ENCODE results near the gene CEP72. TPM values are rescaled to one million over a fixed set of nuclear protein-coding genes. Genes with fewer than 3 reads are reported as not detected.

CEP72 gene
- polyA plus RNA-seq, 1 donor (not counting 4 experiments of a cell fraction or from before 2014, with no cell fraction given): 4.5 TPM

- Histone ChIP-seq H4K20me1 (ENCODE audit: control insufficient read depth, extremely low read depth, insufficient read depth, low read length) (no peaks in the 10 kb centered on the region), H3K4me3 (ENCODE audit: control insufficient read depth in 2 of 3, extremely low read depth in 1 of 3, insufficient read depth in 2 of 3, low read depth in 1 of 3, low read length in 3 of 3) (no peak overlapping the region), H3K79me2 (ENCODE audit: control insufficient read depth, insufficient read depth, low read length) (no peaks in the 10 kb centered on the region), H3K9me1 (ENCODE audit: control insufficient read depth, extremely low read depth, insufficient read depth, low read length) (no peaks in the 10 kb centered on the region), H3K9ac (ENCODE audit: control insufficient read depth, extremely low read depth, insufficient read depth, low read length) (no peak overlapping the region), H3K4me2 (ENCODE audit: control insufficient read depth, extremely low read depth, insufficient read depth, low read depth, low read length) (no peak overlapping the region), H3K36me3 (ENCODE audit: control insufficient read depth in 2 of 2, extremely low read depth in 1 of 2, insufficient read depth in 2 of 2, low read length in 2 of 2) (no peaks in the 10 kb centered on the region), H2AFZ (ENCODE audit: control insufficient read depth, low read length) (no peak overlapping the region), H3K27ac (ENCODE audit: control insufficient read depth, insufficient read depth, low read length) (no peak overlapping the region), H3K9me3 (ENCODE audit: control insufficient read depth, low read depth, low read length) (no peaks in the 10 kb centered on the region), H3K4me1 (ENCODE audit: control insufficient read depth, extremely low read depth, insufficient read depth, low read length) (peaks cover 5% of the 10 kb centered on the region), H3K27me3 (ENCODE audit: control insufficient read depth, extremely low read depth, insufficient read depth, low read length) (peaks cover 18% of the 10 kb centered on the region)
- TF ChIP-seq CTCF (optimal IDR thresholded peaks at IDR 0.05 in 1 of 3, IDR thresholded peaks at IDR 0.05 in 1 of 3, conservative IDR thresholded peaks at IDR 0.05 in 1 of 3; ENCODE audit: extremely low read depth in 1 of 3, insufficient read depth in 2 of 3, low read length in 3 of 3) (no peak), EZH2 (IDR thresholded peaks at IDR 0.05; ENCODE audit: low read length) (no peak)
- no peak for DNase-seq (ENCODE audit: low read depth, low spot score)
- no peak for FAIRE-seq
- dilution Hi-C loops (cut with MboI; ENCODE audit: extremely low pct_ligation_motif_present, low sequenced_read_pairs): no loop called here
Measured at GRCh38 chr5:569358-569867, 42.7 kb upstream of the CEP72 start.

- Histone ChIP-seq H4K20me1 (ENCODE audit: control insufficient read depth, extremely low read depth, insufficient read depth, low read length) (no peaks in the 10 kb centered on the region), H3K36me3 (ENCODE audit: control insufficient read depth in 2 of 2, extremely low read depth in 1 of 2, insufficient read depth in 2 of 2, low read length in 2 of 2) (no peaks in the 10 kb centered on the region), H2AFZ (ENCODE audit: control insufficient read depth, low read length) (no peak overlapping the region), H3K4me2 (ENCODE audit: control insufficient read depth, extremely low read depth, insufficient read depth, low read depth, low read length) (no peak overlapping the region), H3K4me1 (ENCODE audit: control insufficient read depth, extremely low read depth, insufficient read depth, low read length) (peaks cover 5% of the 10 kb centered on the region), H3K79me2 (ENCODE audit: control insufficient read depth, insufficient read depth, low read length) (no peaks in the 10 kb centered on the region), H3K27me3 (ENCODE audit: control insufficient read depth, extremely low read depth, insufficient read depth, low read length) (peaks cover 18% of the 10 kb centered on the region), H3K9ac (ENCODE audit: control insufficient read depth, extremely low read depth, insufficient read depth, low read length) (no peak overlapping the region), H3K4me3 (ENCODE audit: control insufficient read depth in 2 of 3, extremely low read depth in 1 of 3, insufficient read depth in 2 of 3, low read depth in 1 of 3, low read length in 3 of 3) (no peak overlapping the region), H3K27ac (ENCODE audit: control insufficient read depth, insufficient read depth, low read length) (no peak overlapping the region), H3K9me1 (ENCODE audit: control insufficient read depth, extremely low read depth, insufficient read depth, low read length) (no peaks in the 10 kb centered on the region), H3K9me3 (ENCODE audit: control insufficient read depth, low read depth, low read length) (no peaks in the 10 kb centered on the region)
- FAIRE-seq (no peak), DNase-seq (ENCODE audit: low read depth, low spot score) (no peak)
- TF ChIP-seq EZH2 (IDR thresholded peaks at IDR 0.05; ENCODE audit: low read length) (no peak), CTCF (optimal IDR thresholded peaks at IDR 0.05 in 1 of 3, IDR thresholded peaks at IDR 0.05 in 1 of 3, conservative IDR thresholded peaks at IDR 0.05 in 1 of 3; ENCODE audit: extremely low read depth in 1 of 3, insufficient read depth in 2 of 3, low read length in 3 of 3) (no peak)
- dilution Hi-C loops (cut with MboI; ENCODE audit: extremely low pct_ligation_motif_present, low sequenced_read_pairs): no loop called here
Measured at GRCh38 chr5:569868-570361, 42.2 kb upstream of the CEP72 start.

All from keratinocyte (primary cell).